ENCODE data around the gene RNASE11. TPM values are rescaled to one million over a fixed set of nuclear protein-coding genes. Genes with fewer than 3 reads are reported as not detected.

RNASE11 gene
- polyA plus RNA-seq, 2 of the 4 experiments (the other 2 are of a cell fraction): not detected

- FAIRE-seq (no peak), ATAC-seq (no peak), DNase-seq (ENCODE audit: low read depth in 1 of 2, low spot score in 1 of 2) (no peak)
- Histone ChIP-seq H3K4me1 (peaks cover 37% of the 10 kb centered on the region; the same call in 2 of the 3 replicates), H3K4me3 (peak overlapping the region; percentile 53), H3K9me3 (no peaks in the 10 kb centered on the region), H3K27ac (0 out of 6 replicates have a peak overlapping the region, but pooled peaks of 1 of the 2 experiments have one; percentile 30), H3K4me2 (peak overlapping the region; percentile 72)
- CTCF ChIA-PET: interaction anchor here (0.6 to 1.4 kb wide), 4 partner anchors 13 to 852 kb away, joined by 3 to 9 read pairs (median 5); no protein-coding TSS in a partner anchor
- 70% methylated on average over 12 of the region's 12 CpGs for WGBS (ENCODE audit: missing lambda C conversion rate)
- POLR2A ChIA-PET: no interaction called here
- TF ChIP-seq SMC3 (IDR thresholded peaks at IDR 0.05): no peak
- TF ChIP-seq CEBPB (IDR thresholded peaks at IDR 0.05): no peak
- no peak for TF ChIP-seq TP53 (CRISPR knock-in tag; IDR thresholded peaks at IDR 0.05)
- TF ChIP-seq ZNF302 (CRISPR knock-in tag; IDR thresholded peaks at IDR 0.05): no peak
- no peak for TF ChIP-seq POLR2A (IDR thresholded peaks at IDR 0.05; ENCODE audit: low read length)
- TF ChIP-seq CBX8 (IDR thresholded peaks at IDR 0.05): no peak
- TF ChIP-seq RARB (CRISPR knock-in tag; IDR thresholded peaks at IDR 0.05): no peak
- no peak for TF ChIP-seq MAX (IDR thresholded peaks at IDR 0.05)
- no peak for TF ChIP-seq BCL3 (IDR thresholded peaks at IDR 0.05)
- TF ChIP-seq HDAC2 (IDR thresholded peaks at IDR 0.05): no peak
- TF ChIP-seq TFCP2L1 (CRISPR knock-in tag; IDR thresholded peaks at IDR 0.05): no peak
- TF ChIP-seq RCOR1 (IDR thresholded peaks at IDR 0.05; ENCODE audit: low read depth, low read length): no peak
- no peak for TF ChIP-seq EHMT2 (IDR thresholded peaks at IDR 0.05; ENCODE audit: low read depth)
- TF ChIP-seq GATA3 (IDR thresholded peaks at IDR 0.05; ENCODE audit: borderline replicate concordance): no peak
Observed at GRCh38 chr14:20626274-20626673, 38.5 kb upstream of the RNASE11 start.

- peaks cover 32% of the 10 kb centered on the region; the same call in 2 of the 3 replicates for H3K4me1 ChIP-seq
- ChIA-PET CTCF (interaction anchor here (0.7 to 3.4 kb wide), 2 partner anchors 11 to 336 kb away, joined by 3 to 27 read pairs; no protein-coding TSS in a partner anchor), POLR2A (no interaction called here)
- ATAC-seq (peak; percentile 79 to 87), DNase-seq (ENCODE audit: low read depth in 1 of 2, low spot score in 1 of 2) (peak; percentile 75 to 93), FAIRE-seq (no peak)
- peak overlapping the region; percentile 58 to 79 for H3K27ac ChIP-seq
- WGBS (ENCODE audit: missing lambda C conversion rate): 1% methylated on average over 22 of the region's 22 CpGs
- H3K4me3 ChIP-seq: peak overlapping the region; percentile 53
- no peaks in the 10 kb centered on the region for H3K9me3 ChIP-seq
- peak overlapping the region; percentile 73 for H3K4me2 ChIP-seq
- TF ChIP-seq FOXS1 (CRISPR knock-in tag; IDR thresholded peaks at IDR 0.05) (no peak), ESRRA (IDR thresholded peaks at IDR 0.05; ENCODE audit: borderline replicate concordance, low read length) (peak; percentile 10; the same call in 1 of the 2 replicates), USF2 (IDR thresholded peaks at IDR 0.05) (0 out of 2 replicates have a peak, but pooled peaks have one; percentile 10), CEBPB (IDR thresholded peaks at IDR 0.05) (peak; percentile 49 to 83; a peak in 3 of 4 replicates)
Observed at GRCh38 chr14:20624495-20625070, 36.8 kb upstream of the RNASE11 start.

- POLR2A ChIA-PET: interaction anchor here (1.0 kb wide), 1 partner anchor 10 kb away, joined by 5 read pairs; no protein-coding TSS in a partner anchor
Observed at GRCh38 chr14:20623798-20624197, 36.0 kb upstream of the RNASE11 start.

More at GRCh38 chr14:20623798-20624197, 36.0 kb upstream of the RNASE11 start:
- no peak for FAIRE-seq
- no peaks in the 10 kb centered on the region for H3K9me3 ChIP-seq
- DNase-seq (ENCODE audit: low read depth in 1 of 2, low spot score in 1 of 2): peak in 1 of 2 experiments; percentile 51
- ATAC-seq: no peak
- H3K27ac ChIP-seq: peak overlapping the region in 1 of 2 experiments; percentile 79; a peak in 2 of 6 replicates
- H3K4me2 ChIP-seq: peak overlapping the region; percentile 73
- CTCF ChIA-PET: interaction anchor here (0.7 to 3.4 kb wide), 4 partner anchors 10 to 337 kb away, joined by 3 to 27 read pairs (median 4); partner anchors contain the start of gene RNASE4
- TF ChIP-seq JUNB (IDR thresholded peaks at IDR 0.05): no peak
- TF ChIP-seq REST (IDR thresholded peaks at IDR 0.05): no peak
- TF ChIP-seq CHD4 (IDR thresholded peaks at IDR 0.05; ENCODE audit: borderline replicate concordance): no peak
- TF ChIP-seq ATOH8 (CRISPR knock-in tag; IDR thresholded peaks at IDR 0.05; ENCODE audit: low read depth): no peak
- TF ChIP-seq FOSL2 (IDR thresholded peaks at IDR 0.05): no peak
- TF ChIP-seq FOSL2 (CRISPR knock-in tag; IDR thresholded peaks at IDR 0.05): no peak
- no peak for TF ChIP-seq ZFP36 (IDR thresholded peaks at IDR 0.05; ENCODE audit: borderline replicate concordance, partially characterized antibody)
- no peak for TF ChIP-seq BHLHE40 (IDR thresholded peaks at IDR 0.05; ENCODE audit: low read depth, low read length)
- no peak for TF ChIP-seq FOXS1 (CRISPR knock-in tag; IDR thresholded peaks at IDR 0.05)
- no peak for TF ChIP-seq E2F6 (IDR thresholded peaks at IDR 0.05; ENCODE audit: borderline replicate concordance, low read depth)
- TF ChIP-seq ESRRA (IDR thresholded peaks at IDR 0.05; ENCODE audit: borderline replicate concordance, low read length): no peak
- TF ChIP-seq MYC (IDR thresholded peaks at IDR 0.05; ENCODE audit: borderline replicate concordance, low read length): no peak
- 54% methylated on average over 15 of the region's 15 CpGs for WGBS (ENCODE audit: missing lambda C conversion rate)
- peaks cover 25% of the 10 kb centered on the region; the same call in 2 of the 3 replicates for H3K4me1 ChIP-seq
- peak overlapping the region; percentile 53; the same call in 2 of the 3 replicates for H3K4me3 ChIP-seq

Measured in A549 (cell line).